Measurements from ENCODE around the gene FAM124B. TPM values are rescaled to one million over a fixed set of nuclear protein-coding genes. Genes with fewer than 3 reads are reported as not detected.

FAM124B gene
- total RNA-seq, 2 experiments from 2014 or later = 0.39 to 0.40 TPM

DNA sequence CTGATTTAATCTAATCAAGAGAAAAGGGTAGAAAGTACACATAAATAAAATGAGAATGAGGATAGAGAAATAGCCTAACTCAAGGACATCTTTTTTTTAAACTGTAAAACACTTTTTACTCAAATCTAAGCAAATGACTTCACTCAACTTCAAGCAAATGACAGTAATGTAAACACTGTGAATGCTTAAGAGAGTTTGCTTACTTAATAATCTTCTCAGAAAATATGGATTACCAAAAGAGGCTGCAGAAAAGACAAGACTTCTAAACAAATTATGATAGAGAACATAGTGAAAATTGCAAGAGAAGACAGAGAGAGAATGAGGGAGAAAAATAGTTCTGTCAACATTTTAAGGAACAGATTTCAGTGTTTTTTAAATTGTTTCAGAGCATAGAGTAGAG is 52.5 kb downstream of the FAM124B start:
- DNase-seq = no peak
- H3K4me1 Mint-ChIP-seq (ENCODE audit: low read depth) = no peaks in the 10 kb centered on the region
- peaks cover 18% of the 10 kb centered on the region for H3K27me3 Mint-ChIP-seq
- H3K36me3 Mint-ChIP-seq = peaks cover 3% of the 10 kb centered on the region
- CTCF ChIA-PET = no interaction called here
- intact Hi-C loops (cut with micrococcal nuclease) = no loop called here
- no peak overlapping the region for H3K27ac Mint-ChIP-seq
- H3K4me3 Mint-ChIP-seq = no peak overlapping the region
- POLR2A ChIA-PET = no interaction called here
- H3K9me3 Mint-ChIP-seq = peaks cover 5% of the 10 kb centered on the region

DNA sequence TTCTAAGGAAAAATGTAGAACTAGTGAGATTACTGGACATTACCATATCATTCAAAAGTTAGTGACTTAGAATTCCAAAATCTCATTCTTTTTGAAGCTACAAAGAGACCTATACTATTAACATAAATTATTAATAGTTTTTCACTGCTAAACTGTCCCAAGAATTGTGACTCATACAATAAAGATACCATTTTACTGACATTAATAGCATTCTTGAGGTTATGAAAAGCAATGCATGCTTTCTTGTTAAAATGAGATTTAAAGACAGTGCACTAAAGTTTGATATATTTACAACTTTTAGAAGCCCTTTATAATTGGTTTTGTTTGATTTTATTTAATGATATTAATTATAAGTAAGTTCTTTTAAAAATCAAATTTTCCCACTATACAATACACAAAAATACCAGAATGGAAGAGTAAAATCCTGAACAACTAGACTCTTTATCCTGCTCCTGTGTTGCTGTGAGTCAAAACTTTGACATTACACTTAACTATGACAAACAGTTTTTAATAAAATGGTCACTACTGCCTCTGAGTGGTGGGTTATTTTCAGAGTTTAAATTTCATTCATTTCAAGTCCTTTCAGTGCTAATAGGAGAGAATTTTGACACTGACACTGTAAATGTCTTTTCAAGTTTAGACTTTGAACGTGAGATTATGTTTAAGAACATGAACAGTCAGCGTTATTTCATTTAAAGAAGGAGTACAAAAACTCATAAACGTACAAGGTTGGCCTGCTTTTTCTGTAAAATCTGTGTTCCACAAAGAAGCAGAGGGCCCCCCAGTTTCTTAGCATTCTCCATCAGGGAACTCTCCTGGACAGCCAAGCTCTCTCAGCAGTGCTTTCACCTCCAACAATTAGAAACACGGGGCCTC is 54.5 kb downstream of the FAM124B start:
- no peak overlapping the region for H3K27ac Mint-ChIP-seq
- H3K27me3 Mint-ChIP-seq = peaks cover 17% of the 10 kb centered on the region
- H3K4me3 Mint-ChIP-seq = no peak overlapping the region
- H3K4me1 Mint-ChIP-seq (ENCODE audit: low read depth) = no peaks in the 10 kb centered on the region
- POLR2A ChIA-PET = no interaction called here
- CTCF ChIA-PET = interaction anchor here (0.8 kb wide), 1 partner anchor 22 kb away, joined by 3 read pairs; no protein-coding TSS in a partner anchor
- intact Hi-C loops (cut with micrococcal nuclease) = no loop called here
- DNase-seq = no peak
- peaks cover 3% of the 10 kb centered on the region for H3K36me3 Mint-ChIP-seq
- H3K9me3 Mint-ChIP-seq = peaks cover 5% of the 10 kb centered on the region

DNA sequence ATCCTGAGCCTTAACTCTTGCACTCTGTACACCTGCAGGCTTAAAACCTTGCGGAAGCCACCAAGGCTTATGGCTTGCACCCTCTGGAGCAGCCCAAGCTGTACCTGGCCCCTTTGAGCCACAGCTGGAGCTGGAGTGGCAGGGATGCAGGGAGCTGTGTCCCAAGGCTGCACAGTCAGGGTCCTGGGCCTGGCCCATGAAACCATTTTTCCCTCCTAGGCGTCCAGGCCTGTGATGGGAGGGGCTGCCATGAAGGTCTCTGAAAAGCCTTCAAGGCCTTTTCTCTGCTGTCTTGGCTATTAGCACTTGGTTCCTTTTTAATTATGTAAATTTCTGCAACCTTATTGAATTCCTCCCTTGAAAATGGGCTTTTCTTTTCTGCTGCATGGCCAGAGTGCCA is 56.4 kb downstream of the FAM124B start:
- Mint-ChIP-seq H3K27ac (no peak overlapping the region), H3K36me3 (peaks cover 3% of the 10 kb centered on the region), H3K9me3 (peaks cover 5% of the 10 kb centered on the region), H3K4me3 (no peak overlapping the region), H3K4me1 (ENCODE audit: low read depth) (no peaks in the 10 kb centered on the region), H3K27me3 (peaks cover 12% of the 10 kb centered on the region)
- DNase-seq = no peak
- ChIA-PET CTCF (no interaction called here), POLR2A (no interaction called here)
- intact Hi-C loops (cut with micrococcal nuclease) = no loop called here

DNA sequence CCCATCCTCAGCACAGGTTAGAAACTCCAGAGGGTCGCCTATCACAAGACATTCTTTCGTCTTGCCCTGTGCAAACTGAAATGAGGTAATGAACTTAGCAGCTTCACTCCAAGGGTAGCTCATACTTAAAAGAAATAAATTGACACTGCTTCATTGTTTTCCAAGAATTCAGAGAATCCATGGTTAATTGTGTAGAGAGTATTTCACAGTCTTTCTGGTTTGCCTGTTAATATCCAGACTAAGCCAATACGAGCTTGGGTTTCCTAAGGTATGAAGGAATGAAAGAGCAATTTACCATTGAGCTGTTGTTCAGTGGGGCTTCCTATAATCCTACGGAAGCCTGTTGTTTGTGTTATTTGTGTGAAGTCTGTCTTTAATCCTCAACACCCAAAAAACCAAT is 58.7 kb downstream of the FAM124B start:
- H3K9me3 Mint-ChIP-seq = peaks cover 5% of the 10 kb centered on the region
- H3K4me1 Mint-ChIP-seq (ENCODE audit: low read depth) = no peaks in the 10 kb centered on the region
- CTCF ChIA-PET = interaction anchor here (0.6 to 2.1 kb wide), 2 partner anchors 32 to 307 kb away, joined by 4 to 8 read pairs; no protein-coding TSS in a partner anchor
- H3K4me3 Mint-ChIP-seq = no peak overlapping the region
- H3K27ac Mint-ChIP-seq = no peak overlapping the region
- peaks cover 3% of the 10 kb centered on the region for H3K36me3 Mint-ChIP-seq
- intact Hi-C loops (cut with micrococcal nuclease) = no loop called here
- DNase-seq = no peak
- POLR2A ChIA-PET = no interaction called here
- H3K27me3 Mint-ChIP-seq = peaks cover 8% of the 10 kb centered on the region

DNA sequence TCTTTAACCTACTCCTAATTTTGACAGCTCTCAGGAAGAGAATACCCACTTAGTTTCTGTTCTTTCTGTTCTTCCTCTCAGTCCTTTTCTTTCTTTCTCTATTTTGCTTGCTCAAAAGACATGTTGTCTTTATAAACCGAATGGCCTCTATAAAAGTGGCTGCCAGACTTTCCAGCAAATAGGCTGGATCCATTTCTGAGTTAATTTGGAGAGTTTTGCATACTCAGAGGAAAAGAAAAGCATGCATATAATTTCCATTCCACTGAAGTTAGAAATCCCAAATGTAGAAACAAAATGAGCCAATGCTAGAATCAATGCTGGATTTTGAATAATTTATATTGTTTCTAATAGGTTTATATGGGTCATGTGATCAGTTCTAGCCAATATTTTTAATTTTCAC is 65.9 kb downstream of the FAM124B start:
- H3K27me3 Mint-ChIP-seq = peaks cover 10% of the 10 kb centered on the region
- intact Hi-C loops (cut with micrococcal nuclease) = no loop called here
- ChIA-PET CTCF (no interaction called here), POLR2A (no interaction called here)
- H3K9me3 Mint-ChIP-seq = no peaks in the 10 kb centered on the region
- H3K27ac Mint-ChIP-seq = no peak overlapping the region
- no peak for DNase-seq
- no peaks in the 10 kb centered on the region for H3K36me3 Mint-ChIP-seq
- no peaks in the 10 kb centered on the region for H3K4me1 Mint-ChIP-seq (ENCODE audit: low read depth)
- H3K4me3 Mint-ChIP-seq = no peak overlapping the region

DNA sequence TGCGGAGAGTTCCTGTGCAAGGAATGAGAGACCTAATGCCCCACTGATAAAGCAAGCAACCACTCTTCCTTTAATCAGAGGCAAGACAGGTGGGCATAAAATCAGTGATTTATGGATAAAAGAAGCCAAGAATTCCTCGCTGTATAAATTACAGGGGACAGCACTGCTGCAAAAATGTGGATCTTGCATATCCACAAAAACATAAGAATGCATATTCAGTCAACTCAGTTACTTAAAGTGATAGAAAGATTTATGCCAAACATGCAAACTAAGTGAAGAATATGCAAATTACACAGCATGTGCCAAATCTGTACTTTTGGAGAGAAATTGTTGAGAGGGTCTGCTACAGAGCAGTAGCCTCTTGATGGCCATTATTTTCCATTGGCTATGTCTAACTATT is 67.2 kb downstream of the FAM124B start:
- no peak for DNase-seq
- Mint-ChIP-seq H3K4me1 (ENCODE audit: low read depth) (no peaks in the 10 kb centered on the region), H3K9me3 (no peaks in the 10 kb centered on the region), H3K27me3 (peaks cover 11% of the 10 kb centered on the region), H3K27ac (no peak overlapping the region), H3K4me3 (no peak overlapping the region), H3K36me3 (no peaks in the 10 kb centered on the region)
- POLR2A ChIA-PET = no interaction called here
- CTCF ChIA-PET = no interaction called here
- intact Hi-C loops (cut with micrococcal nuclease) = no loop called here

DNA sequence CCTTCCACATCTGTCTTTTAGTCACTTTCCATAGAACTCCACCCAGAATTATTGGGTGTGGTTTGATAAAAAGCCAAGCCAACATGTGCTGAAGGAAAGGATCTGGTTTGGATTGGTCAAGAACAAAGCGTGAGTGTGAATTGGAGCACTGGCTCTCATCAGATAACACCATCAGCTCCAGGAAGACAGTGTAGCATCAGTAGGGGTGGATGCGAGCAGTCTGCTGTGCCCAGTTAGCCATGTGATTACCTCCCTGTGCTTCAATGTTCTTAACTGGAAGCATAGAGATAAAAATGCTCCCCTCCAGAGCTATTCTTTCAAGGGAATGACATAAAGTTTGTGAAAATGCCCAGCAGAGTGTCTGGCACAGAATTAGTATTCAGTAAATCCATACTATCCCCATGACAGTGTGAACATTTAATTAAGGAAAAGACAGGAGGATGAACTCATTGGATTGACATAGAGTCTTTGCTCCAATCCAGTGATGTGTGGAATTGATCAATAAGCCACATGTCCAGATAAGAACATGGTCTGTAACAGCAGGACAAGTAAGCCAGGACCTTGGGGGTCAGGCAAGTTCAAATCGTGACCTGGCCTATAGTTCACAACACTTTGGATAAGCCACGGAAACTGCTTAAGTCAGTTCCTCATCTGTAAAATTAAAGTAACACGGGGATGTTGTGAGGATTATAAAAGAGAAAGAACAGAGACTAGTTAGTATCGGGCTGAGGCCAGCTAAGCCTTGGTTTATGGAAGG is 68.0 kb downstream of the FAM124B start:
- CTCF ChIA-PET = no interaction called here

DNA sequence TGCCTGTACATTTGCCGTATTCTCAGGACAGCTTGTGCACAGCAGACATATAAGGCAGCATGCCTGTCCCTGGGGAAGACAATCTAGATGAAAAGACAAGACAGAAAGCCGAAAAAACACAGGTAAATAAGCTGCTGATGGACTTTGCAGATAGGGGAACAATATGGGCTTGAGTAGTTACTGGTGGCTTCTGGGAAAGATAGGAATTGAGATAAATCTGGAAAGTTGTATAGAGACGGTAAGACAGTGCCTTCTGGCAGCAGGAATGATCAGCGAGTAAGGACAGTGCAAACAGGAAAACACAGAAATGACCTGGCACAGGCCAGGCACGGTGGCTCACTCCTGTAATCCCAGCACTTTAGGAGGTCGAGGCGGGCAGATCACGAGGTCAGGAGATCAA is 70.2 kb downstream of the FAM124B start:
- Mint-ChIP-seq H3K27ac (no peak overlapping the region), H3K36me3 (no peaks in the 10 kb centered on the region), H3K4me3 (no peak overlapping the region), H3K27me3 (peaks cover 28% of the 10 kb centered on the region), H3K4me1 (ENCODE audit: low read depth) (no peaks in the 10 kb centered on the region), H3K9me3 (no peaks in the 10 kb centered on the region)
- POLR2A ChIA-PET = no interaction called here
- DNase-seq = no peak
- CTCF ChIA-PET = interaction anchor here (0.7 kb wide), 1 partner anchor 450 kb away, joined by 3 read pairs; no protein-coding TSS in a partner anchor
- intact Hi-C loops (cut with micrococcal nuclease) = no loop called here

More for the DNA sequence above, 68.0 kb downstream of the FAM124B start:
- POLR2A ChIA-PET = interaction anchor here (0.7 kb wide), 1 partner anchor 25 kb away, joined by 3 read pairs; no protein-coding TSS in a partner anchor
- Mint-ChIP-seq H3K27ac (no peak overlapping the region), H3K36me3 (no peaks in the 10 kb centered on the region), H3K4me1 (ENCODE audit: low read depth) (no peaks in the 10 kb centered on the region), H3K4me3 (no peak overlapping the region), H3K27me3 (peaks cover 15% of the 10 kb centered on the region), H3K9me3 (no peaks in the 10 kb centered on the region)
- DNase-seq = no peak
- intact Hi-C loops (cut with micrococcal nuclease) = no loop called here

DNA sequence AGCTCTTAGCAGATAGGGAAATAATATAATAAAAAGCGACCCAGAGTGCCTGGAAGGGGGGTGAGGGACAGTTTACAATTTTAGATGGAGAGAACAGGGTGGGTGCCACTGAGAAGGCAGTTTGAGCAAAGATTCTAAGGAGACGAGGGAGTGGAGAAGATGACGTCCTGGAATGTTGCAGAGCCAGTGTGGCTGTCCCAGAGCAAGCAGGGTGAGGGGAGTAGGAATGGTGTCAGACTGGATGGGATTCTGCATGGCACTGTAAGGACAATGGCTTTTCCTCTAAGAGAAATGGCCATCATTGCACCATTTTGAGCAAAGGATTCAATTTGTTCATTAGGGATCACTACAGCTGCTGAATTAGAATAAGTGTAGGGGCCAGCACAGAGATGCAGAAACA is 73.1 kb downstream of the FAM124B start:
- intact Hi-C loops (cut with micrococcal nuclease) = no loop called here
- no peaks in the 10 kb centered on the region for H3K36me3 Mint-ChIP-seq
- peaks cover 25% of the 10 kb centered on the region for H3K27me3 Mint-ChIP-seq
- H3K9me3 Mint-ChIP-seq = no peaks in the 10 kb centered on the region
- no peak for DNase-seq
- ChIA-PET CTCF (no interaction called here), POLR2A (no interaction called here)
- H3K4me3 Mint-ChIP-seq = no peak overlapping the region
- H3K4me1 Mint-ChIP-seq (ENCODE audit: low read depth) = no peaks in the 10 kb centered on the region
- H3K27ac Mint-ChIP-seq = no peak overlapping the region

Other genes with a start within 250 kb of the FAM124B start
- gene CUL3, start 183.3 kb upstream of the FAM124B start, total RNA-seq = 10 to 100 TPM; 75.8 to 79.5 TPM

All from activated CD4-positive, alpha-beta memory T cell treated with anti-CD3 and anti-CD28 coated beads for 36 hours (primary cell).